Left ventricle myocardium inferior (tissue), 1 donor: ENCODE measurements around the gene KRTAP10-6. TPM values are rescaled to one million over a fixed set of nuclear protein-coding genes. Genes with fewer than 3 reads are reported as not detected.
A peak's percentile ranks its signal among the peaks of the same experiment; 100 is the strongest.

Experiments used
- DNase-seq: peaks from one replicate; pipeline ENCODE4 v3.0.0-alpha.2; 2020
- H3K27ac ChIP-seq: fragments of 200-600 bp; replicated peaks from 2 replicates; pipeline ENCODE4 v1.8.0; 2021
- H3K27me3 ChIP-seq: fragments of 200-600 bp; 2 replicates; pipeline ENCODE4 v1.8.0; 2021; ENCODE audit warnings: low read depth
- H3K36me3 ChIP-seq: fragments of 200-600 bp; 2 replicates; pipeline ENCODE4 v1.8.0; 2021
- H3K4me1 ChIP-seq: fragments of 200-600 bp; 2 replicates; pipeline ENCODE4 v1.8.0; 2021
- H3K4me3 ChIP-seq: fragments of 200-600 bp; 2 replicates; pipeline ENCODE4 v1.8.0; 2021; ENCODE audit warnings: mild to moderate bottlenecking, moderate library complexity
- H3K9me3 ChIP-seq: fragments of 200-600 bp; replicated peaks from 2 replicates; pipeline ENCODE4 v1.8.0; 2021
- CTCF ChIP-seq: fragments of 200-600 bp; IDR thresholded peaks from 2 replicates; pipeline ENCODE4 v1.8.0; 2021; ENCODE audit warnings: antibody characterized with exemption, mild to moderate bottlenecking, borderline replicate concordance
- intact Hi-C: fragments of 100-400 bp; cut with micrococcal nuclease; formaldehyde crosslinking; loops from one replicate; pipeline ENCODE4 v1.11.0; 2022
- total RNA-seq: library from RNA; stranded (reverse); fragmentation: NEBNext Ultra II Directional; extraction: Animal tissue kit (Norgen Biotek cat#: 25700); gene quantifications from one replicate; pipeline ENCODE4 v1.2.1, GENCODE V29; 2021
- donor health status: DM: no; HTN: yes; CAD: no; lungs with severe emphysema.

Gene KRTAP10-6
- total RNA-seq, 1 donor from 2014 or later = not detected

- H3K36me3 ChIP-seq = no peaks in the 10 kb centered on the region
- intact Hi-C loops = no loop called here
These were observed 34.4 kb upstream of the KRTAP10-6 start, which contains the start of gene KRTAP10-9 for GRCh38 chr21:44626673-44627143. KRTAP10-9 (plus strand) TSS chr21:44627093; CDS start chr21:44627172, 79 bp downstream.

GRCh38 chr21:44626262-44626661 lies 34.0 kb upstream of the KRTAP10-6 start:
- TF ChIP-seq CTCF = no peak
- Histone ChIP-seq H3K27me3 (peaks cover 29% of the 10 kb centered on the region), H3K4me3 (no peak overlapping the region), H3K27ac (peak overlapping the region; percentile 42), H3K4me1 (peaks cover 17% of the 10 kb centered on the region), H3K9me3 (peaks cover 42% of the 10 kb centered on the region), H3K36me3 (no peaks in the 10 kb centered on the region)
- no peak for DNase-seq
- intact Hi-C loops = no loop called here

More at GRCh38 chr21:44626673-44627143, 34.4 kb upstream of the KRTAP10-6 start, which contains the start of gene KRTAP10-9:
- DNase-seq = no peak
- Histone ChIP-seq H3K9me3 (peaks cover 46% of the 10 kb centered on the region), H3K27me3 (peaks cover 29% of the 10 kb centered on the region), H3K4me1 (peaks cover 17% of the 10 kb centered on the region), H3K4me3 (no peak within 1 kb of the TSS), H3K27ac (peak within 1 kb of the TSS; percentile 42)
- TF ChIP-seq CTCF = no peak

- Histone ChIP-seq H3K9me3 (peaks cover 37% of the 10 kb centered on the region), H3K27me3 (peaks cover 29% of the 10 kb centered on the region), H3K27ac (peak overlapping the region; percentile 42), H3K4me3 (no peak overlapping the region), H3K36me3 (no peaks in the 10 kb centered on the region), H3K4me1 (peaks cover 17% of the 10 kb centered on the region)
- no peak for TF ChIP-seq CTCF
- DNase-seq = no peak
- intact Hi-C loops = no loop called here
These were observed 33.5 kb upstream of the KRTAP10-6 start for GRCh38 chr21:44625756-44626155.

- no peak for TF ChIP-seq CTCF
These were observed 31.3 kb upstream of the KRTAP10-6 start for GRCh38 chr21:44623575-44623974.

GRCh38 chr21:44619886-44620285 lies 27.6 kb upstream of the KRTAP10-6 start:
- no peak for TF ChIP-seq CTCF
- H3K36me3 ChIP-seq = no peaks in the 10 kb centered on the region
- intact Hi-C loops = no loop called here
- peaks cover 28% of the 10 kb centered on the region for H3K9me3 ChIP-seq
- DNase-seq = no peak
- no peak overlapping the region for H3K4me3 ChIP-seq
- no peaks in the 10 kb centered on the region for H3K4me1 ChIP-seq
- peaks cover 15% of the 10 kb centered on the region for H3K27me3 ChIP-seq
- no peak overlapping the region for H3K27ac ChIP-seq

More at GRCh38 chr21:44623575-44623974, 31.3 kb upstream of the KRTAP10-6 start:
- DNase-seq = no peak
- Histone ChIP-seq H3K27me3 (peaks cover 23% of the 10 kb centered on the region), H3K36me3 (no peaks in the 10 kb centered on the region), H3K4me3 (no peak overlapping the region), H3K4me1 (peaks cover 17% of the 10 kb centered on the region), H3K9me3 (peaks cover 32% of the 10 kb centered on the region), H3K27ac (no peak overlapping the region)
- intact Hi-C loops = no loop called here
